Neural cell (in vitro differentiated cells): ENCODE measurements around the gene HSD17B8. TPM values are rescaled to one million over a fixed set of nuclear protein-coding genes. Genes with fewer than 3 reads are reported as not detected.

Experiments used
- H2AFZ ChIP-seq: fragments of 200-600, 300-800 bp; sonication (generic), shearing (Covaris generic); 2 replicates; pipeline ENCODE4 v1.6.0; 2014; ENCODE audit warnings: low read depth, mild to moderate bottlenecking, antibody characterized with exemption, low read length, moderate library complexity
- H3F3A ChIP-seq: fragments of 200-600 bp; shearing (Covaris generic); 2 replicates; pipeline ENCODE4 v1.6.1; 2016; ENCODE audit warnings: mild to moderate bottlenecking, moderate library complexity, mixed read lengths, antibody characterized with exemption, low read length; ENCODE audit not compliant: insufficient read depth, poor library complexity, severe bottlenecking
- H3K27ac ChIP-seq: fragments of 200-600, 300-800 bp; sonication (generic), shearing (Covaris generic); 2 replicates; pipeline ENCODE4 v1.5.1; 2014; ENCODE audit warnings: mild to moderate bottlenecking, low read length, moderate library complexity
- H3K27me3 ChIP-seq: fragments of 300-800, 200-600 bp; sonication (generic), shearing (Covaris generic); 2 replicates; pipeline ENCODE4 v1.6.0; 2014; ENCODE audit warnings: mild to moderate bottlenecking, low read depth, low read length, moderate library complexity; ENCODE audit not compliant: insufficient read depth
- H3K36me3 ChIP-seq: fragments of 300-800, 200-600 bp; sonication (generic), shearing (Covaris generic); 2 replicates; pipeline ENCODE4 v1.5.1; 2014; ENCODE audit warnings: mild to moderate bottlenecking, antibody characterized with exemption, low read length, moderate library complexity; ENCODE audit not compliant: insufficient read depth
- H3K4me2 ChIP-seq: fragments of 300-800, 200-600 bp; sonication (generic), shearing (Covaris generic); 2 replicates; pipeline ENCODE4 v1.6.0; 2014; ENCODE audit warnings: mild to moderate bottlenecking, low read length
- H3K4me3 ChIP-seq: fragments of 300-800, 200-600 bp; sonication (generic), shearing (Covaris generic); 2 replicates; pipeline ENCODE4 v1.5.1; 2014; ENCODE audit warnings: mild to moderate bottlenecking, low read length, moderate library complexity
- H3K79me2 ChIP-seq: fragments of 200-600 bp; shearing (Covaris generic); replicated peaks from 2 replicates; pipeline ENCODE4 v1.6.0; 2014; ENCODE audit warnings: mild to moderate bottlenecking, low read length, moderate library complexity; ENCODE audit not compliant: insufficient read depth
- H3K9ac ChIP-seq: fragments of 300-800, 200-600 bp; sonication (generic), shearing (Covaris generic); 2 replicates; pipeline ENCODE4 v1.6.1; 2016; ENCODE audit warnings: mild to moderate bottlenecking, low read length, mixed read lengths
- H3K9me2 ChIP-seq: fragments of 200-600 bp; shearing (Covaris generic); 2 replicates; pipeline ENCODE4 v1.6.1; 2016; ENCODE audit warnings: mild to moderate bottlenecking, low read length, mixed read lengths; ENCODE audit not compliant: insufficient read depth
- H3K9me3 ChIP-seq: fragments of 200-600, 300-800 bp; sonication (generic), shearing (Covaris generic); 2 replicates; pipeline ENCODE4 v1.6.1; 2016; ENCODE audit warnings: mild to moderate bottlenecking, mixed run types, low read length, moderate library complexity, mixed read lengths
- H4K20me1 ChIP-seq: fragments of 200-600 bp; shearing (Covaris generic); 2 replicates; pipeline ENCODE4 v1.6.1; 2016; ENCODE audit warnings: mild to moderate bottlenecking, mixed run types; ENCODE audit not compliant: insufficient read depth
- CTCF ChIP-seq: fragments of 450-650 bp; IDR thresholded peaks from 2 replicates; pipeline ENCODE4 v1.5.1; 2014; ENCODE audit warnings: antibody characterized with exemption, mild to moderate bottlenecking, moderate library complexity; ENCODE audit not compliant: poor library complexity, severe bottlenecking
- EP300 ChIP-seq: fragments of 450-650 bp; conservative IDR thresholded peaks from 2 replicates; pipeline ENCODE4 v1.6.1; 2014; ENCODE audit warnings: antibody characterized with exemption, mild to moderate bottlenecking, moderate library complexity; ENCODE audit not compliant: poor library complexity, severe bottlenecking
- EZH2 ChIP-seq: fragments of 200-600, 300-800 bp; shearing (Covaris generic), sonication (generic); IDR thresholded peaks from 2 replicates; pipeline ENCODE4 v1.6.1; 2014; ENCODE audit warnings: antibody characterized with exemption, low read length, borderline replicate concordance, mild to moderate bottlenecking; ENCODE audit not compliant: insufficient read depth, poor library complexity, severe bottlenecking
- MXI1 ChIP-seq: fragments of 450-650 bp; conservative IDR thresholded peaks from 2 replicates; pipeline ENCODE4 v1.6.1; 2014; ENCODE audit warnings: antibody characterized with exemption, mild to moderate bottlenecking; ENCODE audit not compliant: poor library complexity, severe bottlenecking
- POLR2AphosphoS5 ChIP-seq: IDR thresholded peaks from 2 replicates; pipeline ENCODE4 v1.6.1; 2012
- RAD21 ChIP-seq: fragments of 450-650 bp; conservative IDR thresholded peaks from 2 replicates; pipeline ENCODE4 v1.6.1; 2014; ENCODE audit warnings: antibody characterized with exemption, mild to moderate bottlenecking, moderate library complexity
- SMC3 ChIP-seq: fragments of 450-650 bp; conservative IDR thresholded peaks from 2 replicates; pipeline ENCODE4 v1.6.1; 2014; ENCODE audit warnings: antibody characterized with exemption, mild to moderate bottlenecking, moderate library complexity; ENCODE audit not compliant: poor library complexity
- TAF1 ChIP-seq: IDR thresholded peaks from 2 replicates; pipeline ENCODE4 v1.6.1; 2012; ENCODE audit warnings: low read depth
- polyA plus RNA-seq: library from polyadenylated mRNA; depleted of rRNA; stranded (reverse); fragments of >200 nt; gene quantifications from 2 replicates; pipeline ENCODE4 v1.2.3, GENCODE V29; 2014
- TF ChIP-seq, protein P1 (sequence below): IDR thresholded peaks from 2 replicates; pipeline ENCODE4 v1.6.1; 2012; ENCODE audit warnings: borderline replicate concordance

Gene HSD17B8
- polyA plus RNA-seq, 1 donor from 2014 or later: 7.3 TPM

DNA sequence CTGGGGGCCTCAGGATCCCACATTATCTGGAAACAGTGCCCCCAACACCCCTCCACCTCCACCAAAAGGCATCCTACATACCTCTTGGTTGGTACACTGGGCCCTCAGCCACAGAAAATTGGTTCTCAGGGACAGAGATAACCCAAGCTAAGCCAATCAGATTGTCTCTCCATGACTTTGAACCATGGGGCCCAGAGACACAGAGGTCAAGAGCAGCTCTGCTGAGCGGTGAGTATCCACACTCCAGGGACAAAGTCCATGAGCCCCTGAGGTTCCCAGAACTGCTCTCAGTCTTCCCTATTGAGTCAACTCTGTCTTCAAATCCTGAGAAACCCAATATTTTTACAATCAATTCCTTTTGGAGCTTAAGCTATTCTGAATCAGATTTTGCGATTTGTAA lies 47.5 kb upstream of the HSD17B8 start:
- Histone ChIP-seq H3K4me2 (no peak overlapping the region), H4K20me1 (no peaks in the 10 kb centered on the region), H3K27me3 (peaks cover 7% of the 10 kb centered on the region), H3K9me2 (no peaks in the 10 kb centered on the region), H2AFZ (no peak overlapping the region), H3K9me3 (no peaks in the 10 kb centered on the region), H3K79me2 (no peaks in the 10 kb centered on the region), H3K36me3 (no peaks in the 10 kb centered on the region), H3K4me3 (no peak overlapping the region), H3F3A (no peaks in the 10 kb centered on the region), H3K9ac (no peak overlapping the region), H3K27ac (no peak overlapping the region)
- TF ChIP-seq RAD21 (no peak), SMC3 (no peak)

GRCh38 chr6:33160096-33160495 lies 44.4 kb upstream of the HSD17B8 start:
- no peak overlapping the region for H3K27ac ChIP-seq
- no peaks in the 10 kb centered on the region for H3K79me2 ChIP-seq
- no peaks in the 10 kb centered on the region for H4K20me1 ChIP-seq
- H3K9me3 ChIP-seq: no peaks in the 10 kb centered on the region
- H2AFZ ChIP-seq: no peak overlapping the region
- no peak overlapping the region for H3K9ac ChIP-seq
- no peak overlapping the region for H3K4me2 ChIP-seq
- H3K4me3 ChIP-seq: no peak overlapping the region
- no peaks in the 10 kb centered on the region for H3K36me3 ChIP-seq
- no peaks in the 10 kb centered on the region for H3F3A ChIP-seq
- H3K27me3 ChIP-seq: peaks cover 8% of the 10 kb centered on the region
- H3K9me2 ChIP-seq: no peaks in the 10 kb centered on the region
- TF ChIP-seq SMC3 (no peak), RAD21 (no peak), POLR2AphosphoS5 (no peak), TAF1 (no peak), EZH2 (no peak), EP300 (no peak), MXI1 (no peak), CTCF (no peak)
- TF ChIP-seq, protein P1, sequence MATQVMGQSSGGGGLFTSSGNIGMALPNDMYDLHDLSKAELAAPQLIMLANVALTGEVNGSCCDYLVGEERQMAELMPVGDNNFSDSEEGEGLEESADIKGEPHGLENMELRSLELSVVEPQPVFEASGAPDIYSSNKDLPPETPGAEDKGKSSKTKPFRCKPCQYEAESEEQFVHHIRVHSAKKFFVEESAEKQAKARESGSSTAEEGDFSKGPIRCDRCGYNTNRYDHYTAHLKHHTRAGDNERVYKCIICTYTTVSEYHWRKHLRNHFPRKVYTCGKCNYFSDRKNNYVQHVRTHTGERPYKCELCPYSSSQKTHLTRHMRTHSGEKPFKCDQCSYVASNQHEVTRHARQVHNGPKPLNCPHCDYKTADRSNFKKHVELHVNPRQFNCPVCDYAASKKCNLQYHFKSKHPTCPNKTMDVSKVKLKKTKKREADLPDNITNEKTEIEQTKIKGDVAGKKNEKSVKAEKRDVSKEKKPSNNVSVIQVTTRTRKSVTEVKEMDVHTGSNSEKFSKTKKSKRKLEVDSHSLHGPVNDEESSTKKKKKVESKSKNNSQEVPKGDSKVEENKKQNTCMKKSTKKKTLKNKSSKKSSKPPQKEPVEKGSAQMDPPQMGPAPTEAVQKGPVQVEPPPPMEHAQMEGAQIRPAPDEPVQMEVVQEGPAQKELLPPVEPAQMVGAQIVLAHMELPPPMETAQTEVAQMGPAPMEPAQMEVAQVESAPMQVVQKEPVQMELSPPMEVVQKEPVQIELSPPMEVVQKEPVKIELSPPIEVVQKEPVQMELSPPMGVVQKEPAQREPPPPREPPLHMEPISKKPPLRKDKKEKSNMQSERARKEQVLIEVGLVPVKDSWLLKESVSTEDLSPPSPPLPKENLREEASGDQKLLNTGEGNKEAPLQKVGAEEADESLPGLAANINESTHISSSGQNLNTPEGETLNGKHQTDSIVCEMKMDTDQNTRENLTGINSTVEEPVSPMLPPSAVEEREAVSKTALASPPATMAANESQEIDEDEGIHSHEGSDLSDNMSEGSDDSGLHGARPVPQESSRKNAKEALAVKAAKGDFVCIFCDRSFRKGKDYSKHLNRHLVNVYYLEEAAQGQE: no peak

- Histone ChIP-seq H3K27me3 (peaks cover 8% of the 10 kb centered on the region), H3K36me3 (no peaks in the 10 kb centered on the region), H3K4me3 (no peak overlapping the region), H3K9ac (no peak overlapping the region), H3K9me2 (no peaks in the 10 kb centered on the region), H3K9me3 (no peaks in the 10 kb centered on the region), H3K27ac (no peak overlapping the region), H3K4me2 (no peak overlapping the region), H3K79me2 (no peaks in the 10 kb centered on the region), H4K20me1 (no peaks in the 10 kb centered on the region), H2AFZ (no peak overlapping the region), H3F3A (no peaks in the 10 kb centered on the region)
- no peak for TF ChIP-seq POLR2AphosphoS5
- TF ChIP-seq, protein P1: no peak
- no peak for TF ChIP-seq SMC3
- TF ChIP-seq TAF1: no peak
- no peak for TF ChIP-seq CTCF
- TF ChIP-seq EZH2: no peak
- no peak for TF ChIP-seq MXI1
- TF ChIP-seq EP300: no peak
- no peak for TF ChIP-seq RAD21
Observed at GRCh38 chr6:33160728-33161344, 43.6 kb upstream of the HSD17B8 start.
